C4-2B (cell line): ENCODE measurements around the gene LRRC26.

ENCODE experiments used
- H3K27ac ChIP-seq: fragments of 450-650 bp; 2 replicates; pipeline ENCODE4 v1.5.1; 2017
- ZFX ChIP-seq: fragments of 450-650 bp; IDR thresholded peaks from 2 replicates; pipeline ENCODE4 v1.6.1; 2017
- TF ChIP-seq, protein P1 (sequence below): fragments of 450-650 bp; conservative IDR thresholded peaks from 2 replicates; pipeline ENCODE4 v1.5.1; 2017; ENCODE audit warnings: mild to moderate bottlenecking

The LRRC26 gene

DNA sequence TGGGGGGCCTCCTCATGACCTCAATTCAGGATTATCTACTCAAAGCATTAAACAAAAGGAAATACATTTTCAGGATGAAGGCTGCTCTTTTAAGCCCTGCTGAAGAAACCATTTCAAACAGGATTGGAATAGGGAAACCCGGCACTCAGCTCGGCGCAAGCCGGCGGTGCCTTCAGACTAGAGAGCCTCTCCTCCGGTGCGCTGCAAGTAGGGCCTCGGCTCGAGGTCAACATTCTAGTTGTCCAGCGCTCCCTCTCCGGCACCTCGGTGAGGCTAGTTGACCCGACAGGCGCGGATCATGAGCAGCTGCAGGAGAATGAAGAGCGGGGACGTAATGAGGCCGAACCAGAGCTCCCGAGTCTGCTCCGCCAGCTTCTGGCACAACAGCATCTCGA is 34.9 kb upstream of the LRRC26 start:
- H3K27ac ChIP-seq = peak overlapping the region; percentile 86
- TF ChIP-seq, protein P1, sequence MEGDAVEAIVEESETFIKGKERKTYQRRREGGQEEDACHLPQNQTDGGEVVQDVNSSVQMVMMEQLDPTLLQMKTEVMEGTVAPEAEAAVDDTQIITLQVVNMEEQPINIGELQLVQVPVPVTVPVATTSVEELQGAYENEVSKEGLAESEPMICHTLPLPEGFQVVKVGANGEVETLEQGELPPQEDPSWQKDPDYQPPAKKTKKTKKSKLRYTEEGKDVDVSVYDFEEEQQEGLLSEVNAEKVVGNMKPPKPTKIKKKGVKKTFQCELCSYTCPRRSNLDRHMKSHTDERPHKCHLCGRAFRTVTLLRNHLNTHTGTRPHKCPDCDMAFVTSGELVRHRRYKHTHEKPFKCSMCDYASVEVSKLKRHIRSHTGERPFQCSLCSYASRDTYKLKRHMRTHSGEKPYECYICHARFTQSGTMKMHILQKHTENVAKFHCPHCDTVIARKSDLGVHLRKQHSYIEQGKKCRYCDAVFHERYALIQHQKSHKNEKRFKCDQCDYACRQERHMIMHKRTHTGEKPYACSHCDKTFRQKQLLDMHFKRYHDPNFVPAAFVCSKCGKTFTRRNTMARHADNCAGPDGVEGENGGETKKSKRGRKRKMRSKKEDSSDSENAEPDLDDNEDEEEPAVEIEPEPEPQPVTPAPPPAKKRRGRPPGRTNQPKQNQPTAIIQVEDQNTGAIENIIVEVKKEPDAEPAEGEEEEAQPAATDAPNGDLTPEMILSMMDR = no peak
- no peak for TF ChIP-seq ZFX

DNA sequence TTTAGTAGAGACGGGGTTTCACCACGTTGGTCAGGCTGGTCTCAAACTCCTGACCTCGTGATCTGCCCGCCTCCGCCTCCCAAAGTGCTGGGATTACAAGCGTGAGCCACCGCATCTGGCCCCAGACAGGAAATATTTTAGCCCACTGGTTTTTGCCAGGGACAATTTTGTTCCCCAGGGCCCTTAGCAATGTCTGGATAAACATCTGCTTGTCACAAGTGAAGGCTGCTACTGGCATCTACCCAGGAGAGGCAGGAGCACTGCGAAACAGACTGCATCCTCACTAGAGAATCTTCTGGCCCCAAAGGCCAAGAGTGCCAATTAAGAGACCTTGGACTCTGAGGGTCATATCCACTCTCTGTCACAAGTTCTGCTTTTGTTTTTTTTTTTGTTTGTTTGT is 33.1 kb upstream of the LRRC26 start:
- TF ChIP-seq ZFX = no peak

DNA sequence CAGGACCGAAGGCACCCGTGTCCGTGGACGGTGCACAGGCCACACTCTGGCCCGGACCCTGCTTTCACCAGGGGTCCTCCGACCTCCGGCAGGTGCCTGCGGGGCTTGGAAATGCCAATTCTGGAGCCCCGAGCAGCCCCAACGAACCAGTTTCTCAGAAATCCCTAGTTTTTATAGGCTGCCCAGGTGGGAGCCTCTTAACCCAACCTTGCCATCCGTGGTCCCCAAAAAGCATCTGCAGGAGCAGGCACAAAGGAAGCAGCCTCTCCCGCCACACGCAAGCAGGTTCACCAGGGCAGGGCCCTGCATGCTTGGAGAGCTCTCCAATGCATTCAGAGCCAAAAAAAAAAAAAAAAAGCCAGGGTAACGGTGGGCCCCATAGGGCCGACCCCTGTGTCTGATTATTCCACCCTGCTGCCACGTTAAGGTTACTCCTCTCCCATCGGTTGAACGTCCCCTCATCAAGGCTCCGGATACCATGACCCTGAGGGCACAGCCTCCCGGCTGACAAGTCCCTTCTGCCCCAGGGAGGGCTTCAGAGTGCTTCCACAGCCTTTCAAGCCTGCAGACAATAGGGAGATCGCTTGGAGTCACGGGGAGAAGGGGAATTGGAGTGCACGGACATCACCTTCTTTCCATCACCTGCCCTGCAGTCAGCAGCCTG is 31.5 kb upstream of the LRRC26 start:
- no peak for TF ChIP-seq ZFX
- TF ChIP-seq, protein P1 = no peak
- peak overlapping the region; percentile 85 for H3K27ac ChIP-seq

More for the DNA sequence above, 33.1 kb upstream of the LRRC26 start:
- no peak overlapping the region for H3K27ac ChIP-seq

DNA sequence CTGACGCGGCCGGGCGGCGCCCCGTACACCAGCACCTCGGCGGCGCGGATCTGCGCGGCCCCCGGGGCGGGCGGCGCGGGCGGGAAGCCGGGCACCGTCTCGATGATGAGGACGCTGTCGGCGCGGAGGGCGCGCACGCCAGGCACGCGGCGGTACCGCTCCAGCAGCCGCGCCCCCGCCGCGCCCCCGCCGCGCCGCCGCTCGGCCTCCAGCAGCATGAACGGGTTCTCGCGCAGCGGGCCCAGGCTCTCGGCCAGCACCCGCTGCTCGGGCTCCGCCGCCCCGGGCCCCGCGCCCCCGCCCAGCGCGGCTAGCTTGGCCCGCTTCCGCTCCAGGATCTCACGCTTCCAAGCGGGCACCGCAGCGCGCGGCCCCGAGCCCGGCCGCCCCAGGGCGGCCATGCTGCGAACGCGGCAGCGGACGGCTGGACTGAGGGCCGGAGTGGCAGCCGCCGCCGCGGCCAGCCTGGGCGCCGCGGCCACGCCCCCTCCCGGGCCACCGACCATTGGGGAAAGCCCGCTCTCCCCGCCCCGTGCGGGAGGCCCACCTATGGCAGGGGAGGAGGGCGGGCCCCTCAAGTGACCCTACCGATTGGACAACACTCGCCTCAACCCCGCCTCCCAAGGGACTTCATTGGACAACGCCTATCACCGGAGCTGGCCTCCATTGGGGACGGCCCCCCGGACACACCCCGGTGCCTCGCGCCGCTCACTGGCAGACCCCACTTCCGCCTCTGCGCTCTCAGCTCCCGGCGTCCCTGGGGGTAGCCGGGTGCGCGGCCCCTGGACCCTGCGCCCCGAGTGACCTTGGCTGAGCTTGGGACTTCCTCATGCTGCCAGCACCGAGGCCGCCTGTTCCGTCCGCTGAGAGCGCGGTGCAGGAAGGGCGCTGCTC is 30.7 kb upstream of the LRRC26 start, which contains the start of gene TPRN:
TPRN (minus strand) TSS at position 431 of the 894 bp plus-strand sequence; CDS start at position 401, 30 bp downstream.
- peak within 1 kb of the TSS; percentile 85 for H3K27ac ChIP-seq
- TF ChIP-seq, protein P1 = no peak
- peak; percentile 69; the same call in 1 of the 2 replicates for TF ChIP-seq ZFX

DNA sequence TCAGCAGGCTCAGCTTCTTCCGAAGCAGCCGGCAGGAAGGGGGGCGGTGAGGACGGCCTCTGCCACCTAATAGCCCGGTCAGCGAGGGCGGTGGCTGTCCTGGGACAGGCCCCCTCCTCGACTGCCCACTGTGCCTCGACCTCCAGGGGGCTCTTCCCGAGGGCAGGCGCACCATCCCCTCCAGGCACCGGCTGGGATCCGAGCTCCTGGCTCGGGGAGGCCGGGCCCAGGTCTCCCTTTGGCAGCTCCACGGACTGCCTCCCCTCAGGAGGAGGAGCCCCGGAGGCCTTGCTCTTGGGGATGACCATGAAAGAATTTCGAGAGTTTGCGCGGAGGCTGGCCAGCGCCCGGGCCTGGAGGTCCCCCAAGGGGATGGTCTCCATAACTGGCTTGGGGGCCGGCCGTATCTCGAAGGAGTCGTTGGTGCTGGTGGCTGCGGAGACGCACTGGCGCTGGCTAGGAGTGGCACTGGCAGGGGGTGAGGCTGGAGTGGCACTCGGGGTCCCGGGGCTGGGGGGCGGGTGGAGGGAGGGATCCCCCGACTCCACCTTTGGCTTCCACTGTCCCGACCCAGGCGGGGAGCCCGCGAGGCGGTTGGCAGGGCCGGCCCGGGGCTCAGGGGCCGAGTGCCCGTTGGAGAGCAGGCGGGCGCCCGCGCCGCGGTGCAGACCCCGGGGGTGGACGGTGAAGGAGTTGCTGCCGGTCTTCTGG is 29.7 kb upstream of the LRRC26 start:
- no peak; the same call in 1 of the 2 replicates for TF ChIP-seq ZFX
- TF ChIP-seq, protein P1 = no peak
- peak overlapping the region; percentile 85 for H3K27ac ChIP-seq

DNA sequence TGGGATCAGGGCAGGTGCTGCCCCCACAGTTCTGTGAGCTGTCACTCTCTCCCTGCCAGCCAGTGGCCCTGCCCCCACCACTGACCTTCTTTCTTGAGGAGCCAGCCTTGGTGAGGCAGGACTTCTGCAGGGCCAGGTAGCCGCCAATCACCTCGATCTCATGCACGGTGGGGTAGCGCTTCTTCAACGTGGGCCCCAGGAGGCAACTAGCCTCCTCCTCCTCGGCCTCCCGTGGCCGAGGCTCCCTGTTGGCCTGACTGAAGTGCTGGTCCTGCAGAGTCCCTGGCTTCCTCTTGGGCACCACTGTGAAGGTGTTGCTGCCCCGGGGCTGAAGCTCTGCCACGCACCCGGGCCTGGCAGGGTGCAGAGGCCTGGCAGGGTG is 29.0 kb upstream of the LRRC26 start:
- peak overlapping the region; percentile 85 for H3K27ac ChIP-seq

More for the DNA sequence above, 29.0 kb upstream of the LRRC26 start:
- TF ChIP-seq, protein P1 = no peak
- TF ChIP-seq ZFX = peak; percentile 17; the same call in 1 of the 2 replicates
